Measurements from ENCODE around the gene MACROD2. TPM values are rescaled to one million over a fixed set of nuclear protein-coding genes. Genes with fewer than 3 reads are reported as not detected.

MACROD2 gene
- polyA plus RNA-seq, 1 donor (not counting 4 experiments of a cell fraction or from before 2014, with no cell fraction given) = 0.71 TPM

DNA sequence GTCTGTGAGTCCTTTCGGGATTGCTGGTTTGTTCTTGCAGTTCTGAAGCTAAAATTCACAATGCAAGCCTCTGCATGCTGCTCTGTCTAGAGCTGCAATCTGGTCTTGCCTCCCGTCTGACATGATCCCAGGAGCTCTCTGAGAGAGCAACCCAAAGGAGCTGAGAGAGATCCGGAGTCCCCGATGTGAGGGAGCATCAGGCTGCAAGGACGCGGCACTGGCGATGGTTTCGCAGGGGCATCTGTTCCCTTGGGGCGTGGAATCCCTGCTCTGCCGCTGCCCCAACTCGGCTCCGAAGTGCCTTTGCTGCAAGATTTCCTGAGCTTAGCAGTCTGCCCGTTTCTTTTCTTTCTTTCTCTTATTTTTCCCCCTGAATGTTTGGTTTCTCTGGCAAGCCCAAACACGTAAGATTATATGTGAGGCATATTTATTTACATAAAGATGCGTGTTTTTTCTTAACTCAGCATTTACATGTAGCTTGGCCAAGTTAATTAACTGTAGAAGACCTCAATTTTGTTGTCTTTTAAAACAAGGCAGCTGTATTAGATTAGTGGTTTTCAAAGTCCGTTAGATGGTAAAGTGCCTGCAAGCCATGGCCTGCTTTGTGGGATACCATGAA lies 1704.9 kb downstream of the MACROD2 start:
- Histone ChIP-seq H3K27ac (ENCODE audit: control insufficient read depth, insufficient read depth, low read length) (peak overlapping the region; percentile 81), H2AFZ (ENCODE audit: control insufficient read depth, low read length) (peak overlapping the region; percentile 85)
- DNase-seq (ENCODE audit: low read depth, low spot score) = no peak

DNA sequence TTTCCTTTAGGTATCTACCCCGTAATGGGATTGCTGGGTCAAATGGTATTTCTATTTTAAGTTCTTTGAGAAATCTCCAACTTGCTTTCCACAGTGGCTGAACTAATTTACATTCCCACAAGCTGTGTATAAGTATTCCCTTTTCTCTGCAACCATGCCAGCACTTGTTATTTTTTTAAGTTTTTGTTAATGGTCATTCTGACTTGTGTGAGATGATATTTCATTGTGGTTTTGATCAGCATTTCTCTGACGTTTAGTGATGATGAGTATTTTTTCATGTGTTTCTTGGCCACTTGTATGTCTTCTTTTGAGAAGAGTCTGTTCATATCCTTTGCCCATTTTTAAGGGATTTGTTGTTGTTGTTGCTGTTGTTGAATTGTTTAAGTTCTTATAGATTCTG lies 1706.8 kb downstream of the MACROD2 start:
- no peak overlapping the region for H3K9ac ChIP-seq (ENCODE audit: control insufficient read depth, extremely low read depth, insufficient read depth, low read length)
- no peaks in the 10 kb centered on the region for H3K79me2 ChIP-seq (ENCODE audit: control insufficient read depth, insufficient read depth, low read length)
- DNase-seq (ENCODE audit: low read depth, low spot score) = no peak
- FAIRE-seq = no peak
- no peaks in the 10 kb centered on the region for H3K9me1 ChIP-seq (ENCODE audit: control insufficient read depth, extremely low read depth, insufficient read depth, low read length)
- no peak for TF ChIP-seq EZH2 (IDR thresholded peaks at IDR 0.05; ENCODE audit: low read length)
- TF ChIP-seq, protein P1, sequence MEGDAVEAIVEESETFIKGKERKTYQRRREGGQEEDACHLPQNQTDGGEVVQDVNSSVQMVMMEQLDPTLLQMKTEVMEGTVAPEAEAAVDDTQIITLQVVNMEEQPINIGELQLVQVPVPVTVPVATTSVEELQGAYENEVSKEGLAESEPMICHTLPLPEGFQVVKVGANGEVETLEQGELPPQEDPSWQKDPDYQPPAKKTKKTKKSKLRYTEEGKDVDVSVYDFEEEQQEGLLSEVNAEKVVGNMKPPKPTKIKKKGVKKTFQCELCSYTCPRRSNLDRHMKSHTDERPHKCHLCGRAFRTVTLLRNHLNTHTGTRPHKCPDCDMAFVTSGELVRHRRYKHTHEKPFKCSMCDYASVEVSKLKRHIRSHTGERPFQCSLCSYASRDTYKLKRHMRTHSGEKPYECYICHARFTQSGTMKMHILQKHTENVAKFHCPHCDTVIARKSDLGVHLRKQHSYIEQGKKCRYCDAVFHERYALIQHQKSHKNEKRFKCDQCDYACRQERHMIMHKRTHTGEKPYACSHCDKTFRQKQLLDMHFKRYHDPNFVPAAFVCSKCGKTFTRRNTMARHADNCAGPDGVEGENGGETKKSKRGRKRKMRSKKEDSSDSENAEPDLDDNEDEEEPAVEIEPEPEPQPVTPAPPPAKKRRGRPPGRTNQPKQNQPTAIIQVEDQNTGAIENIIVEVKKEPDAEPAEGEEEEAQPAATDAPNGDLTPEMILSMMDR (optimal IDR thresholded peaks at IDR 0.05 in 1 of 3, IDR thresholded peaks at IDR 0.05 in 1 of 3, conservative IDR thresholded peaks at IDR 0.05 in 1 of 3; ENCODE audit: extremely low read depth in 1 of 3, insufficient read depth in 2 of 3, low read length in 3 of 3) = no peak
- H3K9me3 ChIP-seq (ENCODE audit: control insufficient read depth, low read depth, low read length) = no peaks in the 10 kb centered on the region
- H3K4me3 ChIP-seq (ENCODE audit: control insufficient read depth in 2 of 3, extremely low read depth in 1 of 3, insufficient read depth in 2 of 3, low read depth in 1 of 3, low read length in 3 of 3) = no peak overlapping the region
- H3K27me3 ChIP-seq (ENCODE audit: control insufficient read depth, extremely low read depth, insufficient read depth, low read length) = no peaks in the 10 kb centered on the region
- no peaks in the 10 kb centered on the region for H3K36me3 ChIP-seq (ENCODE audit: control insufficient read depth in 2 of 2, extremely low read depth in 1 of 2, insufficient read depth in 2 of 2, low read length in 2 of 2)
- no peak overlapping the region for H2AFZ ChIP-seq (ENCODE audit: control insufficient read depth, low read length)
- no peak overlapping the region for H3K27ac ChIP-seq (ENCODE audit: control insufficient read depth, insufficient read depth, low read length)
- dilution Hi-C loops (cut with MboI; ENCODE audit: extremely low pct_ligation_motif_present, low sequenced_read_pairs) = no loop called here
- H3K4me1 ChIP-seq (ENCODE audit: control insufficient read depth, extremely low read depth, insufficient read depth, low read length) = peaks cover 39% of the 10 kb centered on the region
- no peak overlapping the region for H3K4me2 ChIP-seq (ENCODE audit: control insufficient read depth, extremely low read depth, insufficient read depth, low read depth, low read length)
- H4K20me1 ChIP-seq (ENCODE audit: control insufficient read depth, extremely low read depth, insufficient read depth, low read length) = no peaks in the 10 kb centered on the region

More for the DNA sequence above, 1704.9 kb downstream of the MACROD2 start:
- Histone ChIP-seq H3K4me2 (ENCODE audit: control insufficient read depth, extremely low read depth, insufficient read depth, low read depth, low read length) (peak overlapping the region; percentile 97), H3K79me2 (ENCODE audit: control insufficient read depth, insufficient read depth, low read length) (no peaks in the 10 kb centered on the region), H3K4me3 (ENCODE audit: control insufficient read depth in 2 of 3, extremely low read depth in 1 of 3, insufficient read depth in 2 of 3, low read depth in 1 of 3, low read length in 3 of 3) (peak overlapping the region; percentile 30 to 79 (median 76)), H3K9ac (ENCODE audit: control insufficient read depth, extremely low read depth, insufficient read depth, low read length) (peak overlapping the region; percentile 76), H3K4me1 (ENCODE audit: control insufficient read depth, extremely low read depth, insufficient read depth, low read length) (peaks cover 29% of the 10 kb centered on the region), H3K36me3 (ENCODE audit: control insufficient read depth in 2 of 2, extremely low read depth in 1 of 2, insufficient read depth in 2 of 2, low read length in 2 of 2) (no peaks in the 10 kb centered on the region), H3K9me1 (ENCODE audit: control insufficient read depth, extremely low read depth, insufficient read depth, low read length) (no peaks in the 10 kb centered on the region), H4K20me1 (ENCODE audit: control insufficient read depth, extremely low read depth, insufficient read depth, low read length) (no peaks in the 10 kb centered on the region), H3K9me3 (ENCODE audit: control insufficient read depth, low read depth, low read length) (no peaks in the 10 kb centered on the region), H3K27me3 (ENCODE audit: control insufficient read depth, extremely low read depth, insufficient read depth, low read length) (no peaks in the 10 kb centered on the region)
- peak; percentile 83 for FAIRE-seq
- dilution Hi-C loops (cut with MboI; ENCODE audit: extremely low pct_ligation_motif_present, low sequenced_read_pairs) = no loop called here
- TF ChIP-seq EZH2 (IDR thresholded peaks at IDR 0.05; ENCODE audit: low read length) = no peak
- TF ChIP-seq, protein P1 (optimal IDR thresholded peaks at IDR 0.05 in 1 of 3, IDR thresholded peaks at IDR 0.05 in 1 of 3, conservative IDR thresholded peaks at IDR 0.05 in 1 of 3; ENCODE audit: extremely low read depth in 1 of 3, insufficient read depth in 2 of 3, low read length in 3 of 3) = no peak
